Inflammatory macrophage treated with lipopolysaccharide for 1 hour (primary cell): ENCODE results near the gene AGPAT3.
A peak's percentile ranks its signal among the peaks of the same experiment; 100 is the strongest.

Source experiments
- DNase-seq, 2 donors: peaks; one replicate each; pipeline ENCODE4 v3.0.0-alpha.2; 2020 to 2022

AGPAT3 gene

GRCh38 chr21:43925609-43926008 lies 60.6 kb downstream of the AGPAT3 start:
- DNase-seq = no peak

DNA sequence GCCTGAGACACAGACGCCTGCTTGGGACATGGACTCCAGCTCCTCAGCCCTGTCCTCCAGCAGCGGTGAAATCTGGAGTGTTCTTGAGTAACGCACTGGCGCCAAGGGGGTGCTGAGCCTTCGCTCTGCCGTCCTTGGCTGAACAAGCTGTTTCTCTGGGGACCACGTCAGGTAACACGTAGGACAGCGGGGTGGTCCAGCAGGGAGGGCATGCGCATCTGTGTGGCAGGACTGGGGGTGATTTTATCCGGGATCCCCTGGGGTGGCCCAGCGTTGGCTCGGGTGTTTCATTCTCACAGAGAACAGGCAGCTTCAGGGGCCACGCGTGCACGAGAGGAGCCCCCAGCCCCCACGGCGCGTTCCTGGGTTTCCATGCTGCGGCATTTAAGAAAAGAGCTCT lies 61.2 kb downstream of the AGPAT3 start:
- no peak for DNase-seq

DNA sequence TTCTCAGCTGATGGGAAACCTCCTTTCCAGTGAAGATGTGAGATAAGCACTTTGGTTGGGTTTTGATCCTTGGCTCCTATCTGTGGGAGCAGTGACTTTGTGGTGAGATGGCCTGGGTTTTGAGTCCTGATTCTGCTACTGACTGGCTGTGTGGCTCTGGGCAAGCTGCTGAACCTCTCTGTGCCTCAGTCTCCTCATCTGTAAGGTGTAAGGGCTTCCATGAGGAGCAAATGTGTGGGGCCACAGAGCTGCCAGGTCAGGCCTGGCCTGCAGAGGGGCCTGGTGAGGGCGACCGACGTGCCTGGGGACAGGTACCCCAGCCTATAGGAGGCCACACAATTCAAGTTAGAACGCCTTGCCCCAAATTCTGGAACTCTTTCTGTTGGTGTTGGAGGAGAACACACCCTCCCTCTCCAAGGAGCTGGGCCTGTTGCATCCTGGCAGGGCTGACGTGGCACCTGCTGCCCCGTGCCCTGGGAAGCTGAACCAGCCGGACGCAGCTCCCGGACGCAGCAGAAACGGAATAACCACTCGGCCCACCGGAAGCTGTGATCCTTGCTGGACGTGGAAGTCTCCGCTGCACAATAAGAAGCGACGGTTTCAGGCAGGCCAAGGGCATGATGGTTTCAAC lies 62.7 kb downstream of the AGPAT3 start:
- no peak for DNase-seq

- no peak for DNase-seq
Observed at GRCh38 chr21:43928222-43929125, 63.5 kb downstream of the AGPAT3 start.

DNA sequence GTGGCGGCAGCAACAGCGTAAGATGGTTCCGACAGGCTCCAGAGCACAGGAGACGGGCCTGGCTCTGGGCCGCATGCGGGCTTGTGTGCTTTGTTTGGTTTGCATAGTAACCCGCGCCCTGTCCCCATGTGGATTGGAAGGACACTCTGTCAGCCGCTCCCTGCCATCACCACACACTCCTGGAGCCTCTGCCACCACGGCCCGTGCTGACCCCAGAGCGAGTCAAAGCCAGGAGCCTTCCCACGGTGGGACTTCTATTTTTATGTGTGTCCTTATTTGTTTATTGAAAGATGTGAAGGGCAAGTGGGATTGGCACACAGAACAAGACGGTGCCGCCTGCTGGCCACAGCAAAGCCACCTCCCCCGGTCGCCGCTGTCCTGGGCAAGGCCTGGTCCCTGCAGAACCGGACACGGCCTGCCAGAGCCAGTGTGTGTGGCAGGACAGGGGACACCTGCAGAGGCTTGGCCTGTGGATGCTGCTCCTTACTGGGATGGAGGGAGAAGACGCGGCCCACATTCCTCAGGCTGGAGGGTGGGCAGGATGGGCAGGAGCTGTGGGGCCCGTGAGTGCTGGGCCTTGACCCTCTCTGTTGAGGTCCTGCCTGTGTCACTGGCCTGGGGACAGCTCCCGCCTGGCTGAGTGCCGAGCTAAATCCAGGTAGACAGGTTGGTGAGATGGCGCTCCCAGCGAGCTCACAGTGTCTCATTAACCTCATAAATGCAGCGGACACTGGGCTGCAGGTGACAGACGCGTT lies 64.4 kb downstream of the AGPAT3 start:
- no peak for DNase-seq

DNA sequence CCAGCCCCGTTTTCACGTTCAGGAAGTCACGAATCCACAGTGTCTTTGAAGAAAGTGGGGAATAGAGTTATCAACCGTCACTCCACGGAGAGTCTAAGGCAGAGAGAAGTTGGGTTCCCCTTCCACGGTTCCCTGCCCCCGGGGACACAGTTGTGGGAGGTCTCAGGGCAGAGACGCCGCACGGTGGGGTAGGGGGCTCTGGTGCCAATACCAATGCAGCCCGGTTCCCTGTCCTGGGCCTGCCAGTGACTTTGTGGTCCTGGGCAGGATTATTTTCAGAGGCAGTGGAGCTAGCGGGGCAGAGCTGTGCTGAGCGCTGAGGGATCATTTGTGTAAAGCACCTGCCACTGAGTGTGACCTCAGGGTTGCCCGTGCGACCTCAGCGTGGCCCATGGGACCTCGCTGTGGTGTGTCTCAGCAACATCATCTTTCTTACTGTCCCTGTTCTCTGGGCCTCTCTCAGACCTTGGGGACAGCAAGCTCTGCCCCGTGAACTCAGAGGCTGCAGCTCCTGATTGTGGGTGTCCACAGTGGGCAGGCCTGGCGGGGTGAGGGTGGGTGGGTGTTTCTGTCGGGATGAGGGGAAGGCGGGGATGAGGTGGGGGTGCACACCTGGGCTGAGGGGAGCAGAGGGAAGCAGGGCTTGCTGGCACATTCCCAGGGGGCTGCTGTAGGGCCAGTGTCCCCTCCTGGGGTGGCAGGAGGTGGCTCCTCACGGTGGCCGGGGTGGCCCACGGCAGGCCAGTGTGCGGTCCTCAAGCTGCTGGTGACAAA lies 65.2 kb downstream of the AGPAT3 start:
- no peak for DNase-seq

DNA sequence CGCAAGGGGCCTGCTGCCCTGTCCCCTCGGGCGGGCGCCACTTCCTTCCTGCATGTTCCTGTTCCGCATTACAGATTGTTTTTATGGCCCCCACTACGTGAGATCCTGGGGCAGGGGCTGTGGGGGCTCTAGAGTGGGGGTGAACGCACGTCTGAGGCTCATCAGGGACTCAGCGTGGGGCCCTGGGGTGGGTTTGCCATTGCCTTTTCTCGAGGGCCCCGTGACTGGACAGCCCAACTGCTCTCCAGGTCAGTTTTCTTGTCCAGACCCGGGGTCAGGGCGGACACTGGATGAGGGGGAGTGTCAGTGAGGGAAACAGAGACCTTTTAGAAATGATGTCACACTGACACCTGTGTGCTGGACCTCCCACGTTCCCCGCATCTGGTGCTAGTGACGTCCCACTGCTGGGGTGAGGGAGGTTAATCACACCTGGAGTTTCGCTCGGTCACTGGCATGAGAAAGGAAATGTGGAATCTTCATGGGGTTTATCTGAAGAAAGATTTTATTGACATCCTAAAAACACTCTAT lies 65.9 kb downstream of the AGPAT3 start:
- no peak for DNase-seq

DNA sequence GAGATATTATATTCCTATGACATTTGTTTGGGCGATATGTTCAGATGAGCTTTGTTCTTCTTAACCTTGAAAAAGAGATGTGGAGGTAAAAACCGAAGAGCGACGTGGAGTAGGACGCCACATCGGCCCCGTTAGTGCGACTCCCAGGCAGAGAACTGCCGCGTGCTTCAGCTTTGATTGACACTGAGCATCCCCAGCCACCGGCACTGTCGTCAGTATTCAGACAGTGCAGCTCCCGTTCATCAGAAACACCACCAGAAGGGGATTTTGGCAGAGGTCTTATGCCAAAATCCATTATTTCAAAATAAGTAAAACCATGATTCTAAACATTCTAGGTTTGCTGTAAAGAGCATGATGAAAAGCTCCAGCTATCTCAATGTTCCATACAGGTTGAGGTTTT lies 66.5 kb downstream of the AGPAT3 start:
- DNase-seq = no peak

DNA sequence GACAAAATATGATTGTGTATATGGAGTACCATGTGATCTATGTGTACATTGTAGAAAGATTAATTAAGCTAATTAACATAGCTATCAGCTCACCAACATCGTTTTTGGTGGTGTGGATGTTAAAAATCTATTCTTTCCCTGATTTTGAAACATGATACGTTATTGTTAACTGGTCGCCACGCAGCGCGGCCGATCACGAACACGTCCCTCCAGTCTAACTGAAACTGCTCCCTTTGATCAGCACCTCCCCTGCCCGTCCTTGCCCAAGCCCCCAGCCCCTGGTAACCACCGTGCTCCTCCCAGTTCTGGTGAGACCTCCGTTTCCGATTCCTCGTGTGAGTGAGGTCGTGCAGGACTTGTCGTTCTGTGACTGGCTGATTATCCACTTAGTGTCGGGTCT lies 67.0 kb downstream of the AGPAT3 start:
- DNase-seq = no peak

DNA sequence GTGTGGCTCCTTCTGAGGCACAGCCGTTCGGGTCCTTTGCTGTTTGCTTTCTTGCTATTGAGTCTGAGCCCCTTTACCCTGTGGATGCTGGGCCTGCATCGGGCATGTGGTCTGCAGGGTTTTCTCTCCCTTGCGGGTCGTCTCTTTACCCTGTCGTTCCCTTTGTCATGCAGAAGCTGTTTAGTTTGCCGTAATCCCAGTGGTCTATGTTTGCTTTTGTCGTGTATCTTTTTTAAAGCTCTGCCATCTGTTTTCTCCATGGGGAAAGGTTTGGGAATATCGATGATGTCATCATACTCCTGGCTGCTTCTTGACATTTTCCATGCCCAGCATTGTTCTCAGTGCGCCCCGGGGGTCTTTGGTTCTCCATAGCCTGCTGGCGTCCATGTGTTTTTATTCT lies 68.2 kb downstream of the AGPAT3 start:
- DNase-seq = no peak

GRCh38 chr21:43933680-43934079 lies 68.7 kb downstream of the AGPAT3 start:
- no peak for DNase-seq

- DNase-seq = no peak
Observed at GRCh38 chr21:43934116-43934515, 69.1 kb downstream of the AGPAT3 start.

DNA sequence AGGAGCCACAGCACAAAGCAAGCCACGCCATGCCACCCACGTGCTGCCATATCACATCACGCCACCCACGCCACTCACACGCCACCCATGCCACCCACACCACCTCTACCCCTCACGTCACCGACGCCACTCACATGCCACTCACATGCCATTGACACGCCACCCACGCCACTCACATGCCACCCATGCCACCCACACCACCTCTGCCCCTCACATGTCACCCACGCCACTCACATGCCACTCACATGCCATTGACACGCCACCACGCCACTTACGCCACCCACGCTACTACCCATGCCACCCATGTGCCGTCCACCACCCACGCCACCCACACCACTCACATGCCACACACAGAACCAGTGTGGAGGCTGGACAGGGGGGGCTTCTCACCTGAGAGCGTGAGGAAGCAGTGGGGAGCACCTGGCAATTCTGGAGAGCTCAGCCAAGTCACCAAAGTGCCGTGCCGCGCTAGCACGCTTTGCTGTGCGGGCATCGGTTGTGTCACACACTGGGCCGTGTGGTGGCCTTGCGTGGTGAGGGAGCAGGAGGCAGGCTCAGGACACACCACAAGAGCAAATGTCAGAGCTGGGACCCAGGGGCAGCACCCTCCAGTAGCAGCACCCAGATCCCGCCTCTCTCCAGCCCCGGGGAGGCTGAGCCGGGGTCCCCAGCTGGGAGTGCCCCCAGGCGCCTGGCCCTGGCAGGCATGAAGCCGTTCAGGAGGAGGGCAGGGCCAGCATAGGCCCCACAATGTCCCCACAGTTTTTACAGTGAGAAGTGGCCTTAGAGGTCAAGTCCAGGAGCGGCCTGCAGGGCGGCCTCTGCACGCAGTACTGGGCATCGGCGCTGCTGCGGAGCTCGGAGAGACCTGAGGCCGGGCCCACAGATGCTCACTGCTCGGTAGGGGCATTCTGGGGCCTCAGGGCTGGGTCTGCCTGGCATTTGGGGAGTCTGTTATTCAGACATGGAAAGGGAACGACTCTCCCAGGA lies 70.0 kb downstream of the AGPAT3 start:
- no peak for DNase-seq

DNA sequence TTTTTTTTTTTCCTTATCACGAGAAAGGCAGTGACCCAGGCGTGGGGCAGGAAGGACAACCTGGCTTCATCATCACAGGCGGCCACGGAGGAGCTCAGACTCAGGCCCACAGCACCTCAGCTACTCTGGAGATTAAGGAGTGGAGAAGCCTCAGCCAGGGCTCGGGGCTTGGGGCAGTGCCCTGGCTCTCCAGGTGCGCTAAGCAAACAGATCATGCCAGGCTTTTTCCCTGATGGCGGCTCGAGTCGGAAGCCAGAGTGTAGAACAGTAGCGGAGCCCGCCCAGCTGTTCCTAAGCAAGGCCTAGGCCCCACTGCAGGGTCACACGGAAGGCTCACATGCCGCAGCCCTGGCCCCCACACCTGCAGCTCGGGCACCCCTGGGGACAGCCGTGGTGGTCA lies 70.7 kb downstream of the AGPAT3 start:
- no peak for DNase-seq

- no peak for DNase-seq
Observed at GRCh38 chr21:43936247-43936967, 71.4 kb downstream of the AGPAT3 start.

- DNase-seq = no peak
Observed at GRCh38 chr21:43937051-43937832, 72.2 kb downstream of the AGPAT3 start.

GRCh38 chr21:43937891-43938309 lies 72.9 kb downstream of the AGPAT3 start:
- DNase-seq = peak; percentile 50 to 64

DNA sequence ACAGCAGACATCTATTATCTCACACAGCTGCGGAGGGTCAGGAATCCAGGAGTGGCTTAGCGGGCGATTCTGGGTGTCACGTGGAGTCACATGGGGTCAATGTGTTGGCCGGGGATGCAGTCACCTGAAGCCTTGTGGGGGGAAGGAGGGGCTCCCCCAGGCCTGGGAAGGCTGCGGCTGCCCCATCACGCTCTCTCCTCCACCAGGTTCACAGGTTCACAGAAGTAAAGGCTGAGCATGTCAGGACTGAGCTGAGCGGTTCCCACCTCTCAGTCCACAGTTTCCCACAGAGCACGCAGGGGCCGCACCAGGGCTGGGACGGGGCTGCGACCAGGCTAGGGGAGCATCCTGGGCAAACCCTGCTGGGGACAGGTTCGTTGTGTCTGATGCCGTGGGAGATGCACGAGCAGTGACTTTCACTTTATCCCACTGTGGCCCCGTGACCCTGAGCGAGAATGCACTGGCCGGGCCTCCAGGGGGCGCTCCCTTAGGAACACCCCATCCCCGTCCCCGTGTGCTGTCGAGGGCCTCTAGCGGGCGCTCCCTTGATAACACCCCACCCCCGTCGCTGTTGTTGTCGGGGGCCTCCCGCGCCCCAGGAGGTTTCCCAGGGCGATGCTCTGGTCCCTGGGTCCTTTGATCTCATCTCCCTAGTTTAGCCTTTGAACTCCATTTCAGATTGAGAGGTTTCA lies 73.9 kb downstream of the AGPAT3 start:
- peak; percentile 78 to 93 for DNase-seq
